ENCODE measurements around the gene CFAP61.

The CFAP61 gene

DNA sequence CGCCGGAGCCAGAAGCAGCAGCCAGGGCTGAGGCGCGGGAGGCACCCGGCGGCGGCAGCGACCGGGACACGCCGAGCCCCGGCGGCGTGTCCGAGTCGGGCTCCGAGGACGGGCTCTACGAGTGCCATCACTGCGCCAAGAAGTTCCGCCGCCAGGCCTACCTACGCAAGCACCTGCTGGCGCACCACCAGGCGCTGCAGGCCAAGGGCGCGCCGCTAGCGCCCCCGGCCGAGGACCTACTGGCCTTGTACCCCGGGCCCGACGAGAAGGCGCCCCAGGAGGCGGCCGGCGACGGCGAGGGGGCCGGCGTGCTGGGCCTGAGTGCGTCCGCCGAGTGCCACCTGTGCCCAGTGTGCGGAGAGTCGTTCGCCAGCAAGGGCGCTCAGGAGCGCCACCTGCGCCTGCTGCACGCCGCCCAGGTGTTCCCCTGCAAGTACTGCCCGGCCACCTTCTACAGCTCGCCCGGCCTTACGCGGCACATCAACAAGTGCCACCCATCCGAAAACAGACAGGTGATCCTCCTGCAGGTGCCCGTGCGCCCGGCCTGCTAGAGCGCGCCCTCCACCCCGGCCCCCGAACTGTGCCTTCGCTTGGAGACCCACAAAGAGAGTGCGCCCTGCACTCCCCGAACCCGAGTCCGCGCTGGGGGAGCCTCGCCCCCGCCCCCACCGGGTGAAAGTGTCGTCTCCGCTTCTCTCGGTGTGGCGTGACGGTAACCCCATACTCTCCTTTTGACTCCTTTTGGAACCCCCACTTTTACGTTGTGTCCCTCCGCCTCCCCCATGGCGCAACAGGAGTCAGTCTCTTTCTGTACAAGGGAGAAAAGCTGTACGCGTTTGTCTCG is 317.1 kb downstream of the CFAP61 start (continued):
- TF ChIP-seq ZNF518A (tag by site-specific recombination; conservative IDR thresholded peaks at IDR 0.05; ENCODE audit: low read depth) (no peak), ZNF292 (tag by site-specific recombination; IDR thresholded peaks at IDR 0.05; ENCODE audit: borderline replicate concordance, low read depth) (no peak), TRIM28 (IDR thresholded peaks at IDR 0.05; ENCODE audit: borderline replicate concordance, low read length) (no peak), ZBTB17 (tag by site-specific recombination; IDR thresholded peaks at IDR 0.05) (peak; percentile 37; the same call in 1 of the 2 replicates), ZNF391 (tag by site-specific recombination; IDR thresholded peaks at IDR 0.05; ENCODE audit: borderline replicate concordance, low read depth) (peak; percentile 41; the same call in 1 of the 2 replicates), ZNF248 (tag by site-specific recombination; IDR thresholded peaks at IDR 0.05) (no peak), HOXC10 (CRISPR knock-in tag; IDR thresholded peaks at IDR 0.05) (no peak), SP2 (tag by site-specific recombination; IDR thresholded peaks at IDR 0.05) (no peak), REST (tag by site-specific recombination; IDR thresholded peaks at IDR 0.05) (no peak), ZNF610 (tag by site-specific recombination; IDR thresholded peaks at IDR 0.05; ENCODE audit: borderline replicate concordance) (0 out of 2 replicates have a peak, but pooled peaks have one; percentile 33), BCL11A (tag by site-specific recombination; IDR thresholded peaks at IDR 0.05; ENCODE audit: low read depth) (no peak), ZNF677 (tag by site-specific recombination; IDR thresholded peaks at IDR 0.05) (no peak), ZNF24 (tag by site-specific recombination; IDR thresholded peaks at IDR 0.05) (no peak), ZNF600 (tag by site-specific recombination; IDR thresholded peaks at IDR 0.05) (no peak), ZNF585B (tag by site-specific recombination; IDR thresholded peaks at IDR 0.05) (no peak), MZF1 (tag by site-specific recombination; IDR thresholded peaks at IDR 0.05; ENCODE audit: borderline replicate concordance) (no peak), RBAK (tag by site-specific recombination; IDR thresholded peaks at IDR 0.05) (no peak), ZNF660 (tag by site-specific recombination; IDR thresholded peaks at IDR 0.05) (no peak), SALL2 (tag by site-specific recombination; IDR thresholded peaks at IDR 0.05; ENCODE audit: borderline replicate concordance) (no peak), ZNF354C (tag by site-specific recombination; IDR thresholded peaks at IDR 0.05; ENCODE audit: borderline replicate concordance, low read depth) (no peak), YY2 (tag by site-specific recombination; IDR thresholded peaks at IDR 0.05) (no peak), MEIS1 (CRISPR knock-in tag; IDR thresholded peaks at IDR 0.05; ENCODE audit: borderline replicate concordance) (no peak), ZNF350 (tag by site-specific recombination; IDR thresholded peaks at IDR 0.05) (no peak), ZNF169 (tag by site-specific recombination; IDR thresholded peaks at IDR 0.05) (no peak), ZNF624 (tag by site-specific recombination; IDR thresholded peaks at IDR 0.05) (no peak)
- TF ChIP-seq, protein P1, sequence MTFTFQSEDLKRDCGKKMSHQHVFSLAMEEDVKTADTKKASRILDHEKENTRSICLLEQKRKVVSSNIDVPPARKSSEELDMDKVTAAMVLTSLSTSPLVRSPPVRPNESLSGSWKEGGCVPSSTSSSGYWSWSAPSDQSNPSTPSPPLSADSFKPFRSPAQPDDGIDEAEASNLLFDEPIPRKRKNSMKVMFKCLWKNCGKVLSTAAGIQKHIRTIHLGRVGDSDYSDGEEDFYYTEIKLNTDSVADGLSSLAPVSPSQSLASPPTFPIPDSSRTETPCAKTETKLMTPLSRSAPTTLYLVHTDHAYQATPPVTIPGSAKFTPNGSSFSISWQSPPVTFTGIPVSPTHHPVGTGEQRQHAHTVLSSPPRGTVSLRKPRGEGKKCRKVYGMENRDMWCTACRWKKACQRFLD (tag by site-specific recombination; IDR thresholded peaks at IDR 0.05), result no peak
- TF ChIP-seq, protein P2, sequence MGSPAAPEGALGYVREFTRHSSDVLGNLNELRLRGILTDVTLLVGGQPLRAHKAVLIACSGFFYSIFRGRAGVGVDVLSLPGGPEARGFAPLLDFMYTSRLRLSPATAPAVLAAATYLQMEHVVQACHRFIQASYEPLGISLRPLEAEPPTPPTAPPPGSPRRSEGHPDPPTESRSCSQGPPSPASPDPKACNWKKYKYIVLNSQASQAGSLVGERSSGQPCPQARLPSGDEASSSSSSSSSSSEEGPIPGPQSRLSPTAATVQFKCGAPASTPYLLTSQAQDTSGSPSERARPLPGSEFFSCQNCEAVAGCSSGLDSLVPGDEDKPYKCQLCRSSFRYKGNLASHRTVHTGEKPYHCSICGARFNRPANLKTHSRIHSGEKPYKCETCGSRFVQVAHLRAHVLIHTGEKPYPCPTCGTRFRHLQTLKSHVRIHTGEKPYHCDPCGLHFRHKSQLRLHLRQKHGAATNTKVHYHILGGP (tag by site-specific recombination; IDR thresholded peaks at IDR 0.05), result no peak
- TF ChIP-seq, protein P3, sequence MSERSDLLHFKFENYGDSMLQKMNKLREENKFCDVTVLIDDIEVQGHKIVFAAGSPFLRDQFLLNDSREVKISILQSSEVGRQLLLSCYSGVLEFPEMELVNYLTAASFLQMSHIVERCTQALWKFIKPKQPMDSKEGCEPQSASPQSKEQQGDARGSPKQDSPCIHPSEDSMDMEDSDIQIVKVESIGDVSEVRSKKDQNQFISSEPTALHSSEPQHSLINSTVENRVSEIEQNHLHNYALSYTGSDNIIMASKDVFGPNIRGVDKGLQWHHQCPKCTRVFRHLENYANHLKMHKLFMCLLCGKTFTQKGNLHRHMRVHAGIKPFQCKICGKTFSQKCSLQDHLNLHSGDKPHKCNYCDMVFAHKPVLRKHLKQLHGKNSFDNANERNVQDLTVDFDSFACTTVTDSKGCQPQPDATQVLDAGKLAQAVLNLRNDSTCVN (tag by site-specific recombination; optimal IDR thresholded peaks at IDR 0.05), result peak; percentile 86
